HG03558 (cell line): Measurements from ENCODE around the gene CIDEA.

Experiments
- ATAC-seq: cut with Tn5 transposase; IDR thresholded peaks from one replicate; pipeline ENCODE4 v1.9.1; 2021; ENCODE audit warnings: moderate number of reproducible peaks; ENCODE audit not compliant: unreplicated experiment; ENCODE audit errors: extremely low read depth

Gene CIDEA

DNA sequence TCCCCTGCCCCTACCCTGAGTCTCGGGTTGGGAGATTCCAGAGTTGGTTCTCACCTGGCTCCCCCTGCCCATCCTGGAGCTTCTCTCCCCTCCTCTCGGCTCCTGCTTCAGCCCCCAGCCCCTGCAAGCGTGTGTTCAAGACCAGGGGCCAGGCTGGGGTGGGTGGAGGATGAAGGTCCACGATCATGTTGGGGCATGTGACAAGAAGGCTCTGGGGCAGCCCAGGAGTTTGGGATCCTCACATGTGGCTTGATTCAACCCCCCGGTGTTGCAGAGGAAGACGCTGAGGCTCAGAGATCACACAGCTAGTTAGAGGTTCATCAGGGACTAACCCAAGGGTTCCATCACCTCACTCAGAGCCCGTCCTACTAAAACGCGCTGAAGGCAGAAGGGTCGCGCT, 39.7 kb downstream of the CIDEA start:
- ATAC-seq = no peak

DNA sequence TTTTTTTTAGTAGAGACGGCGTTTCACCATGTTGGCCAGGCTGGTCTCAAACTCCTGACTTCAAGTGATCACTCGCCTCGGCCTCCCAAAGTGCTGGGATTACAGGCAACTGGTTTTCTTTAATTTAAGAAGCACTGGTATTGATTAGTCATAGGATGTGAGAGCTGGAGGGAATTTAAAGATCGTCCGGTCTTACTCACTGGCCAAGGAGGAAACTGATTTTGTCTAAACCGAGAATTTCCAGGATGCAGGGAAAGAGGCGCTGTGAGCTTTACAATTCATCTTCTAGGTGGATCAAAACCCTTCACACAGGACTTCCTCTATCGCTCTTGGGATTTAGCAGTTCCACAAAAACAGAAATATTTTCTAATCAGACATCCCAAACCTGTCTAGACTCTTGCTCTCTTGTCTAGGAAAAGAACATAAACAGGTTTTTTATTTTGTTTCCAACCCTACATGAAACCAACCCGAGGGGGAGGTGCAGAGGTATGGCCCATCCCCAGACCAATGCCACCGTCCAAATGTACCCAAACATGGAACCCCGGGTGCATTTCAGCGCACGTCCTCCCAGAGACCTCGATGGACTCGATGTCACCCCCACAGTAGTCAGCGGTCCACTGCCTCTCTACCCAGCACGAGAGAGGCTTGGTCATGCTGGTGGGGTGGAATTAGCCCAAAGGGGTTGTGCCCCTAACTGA, 41.4 kb downstream of the CIDEA start:
- ATAC-seq = no peak

DNA sequence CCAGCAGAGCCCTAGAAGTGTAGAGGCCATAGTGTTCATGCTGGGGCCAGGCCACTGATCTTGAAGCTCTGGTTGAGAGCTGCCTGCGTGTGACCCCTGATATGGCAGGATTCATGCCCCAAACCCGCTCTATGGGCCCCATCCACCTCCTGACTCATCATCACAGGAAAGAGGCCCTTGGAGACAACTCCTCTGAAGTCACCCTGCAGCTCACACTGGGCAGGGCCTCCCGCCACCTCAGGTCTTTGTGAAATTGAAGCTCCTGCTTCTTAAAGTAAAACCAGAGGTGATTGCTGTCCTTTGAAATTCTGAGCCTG, 41.9 kb downstream of the CIDEA start:
- ATAC-seq = no peak

DNA sequence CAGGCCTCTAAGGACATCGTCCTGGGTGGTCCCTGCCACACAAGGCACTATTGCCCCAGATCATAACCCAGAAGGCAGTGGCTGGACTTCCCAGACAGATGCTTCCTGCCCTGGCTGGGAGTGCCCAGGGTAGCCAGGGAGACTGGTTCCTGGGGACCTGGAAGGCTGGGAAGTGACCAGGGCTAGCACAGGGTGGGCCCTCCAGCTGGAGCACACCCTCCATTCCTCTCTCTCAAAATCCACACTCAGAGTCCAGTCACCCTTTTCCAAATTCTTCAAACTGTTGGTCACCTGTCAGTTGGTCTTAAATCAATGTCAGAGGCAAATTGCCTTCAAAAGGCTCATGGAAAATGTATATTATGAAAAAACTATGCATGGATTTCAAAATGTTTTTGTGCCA, 42.3 kb downstream of the CIDEA start:
- ATAC-seq = no peak

DNA sequence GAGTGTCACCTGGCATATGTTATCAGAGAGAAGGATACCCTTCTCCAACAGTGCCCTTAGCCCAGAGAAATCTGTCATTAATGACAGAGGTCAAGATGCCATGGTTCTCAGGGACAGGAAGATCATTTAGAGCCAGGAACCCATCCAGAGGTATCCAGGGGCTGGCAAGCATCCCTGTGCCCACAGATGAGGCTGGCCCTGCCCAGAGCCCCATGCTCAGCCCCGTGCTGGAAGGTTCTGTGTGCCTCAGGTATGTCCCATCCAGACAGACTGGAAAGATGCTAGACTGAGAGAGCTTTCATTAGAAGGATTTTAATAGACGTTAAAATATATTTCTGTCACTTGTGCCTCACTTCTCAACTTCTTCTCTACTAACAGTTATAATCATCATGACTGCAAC, 45.7 kb downstream of the CIDEA start:
- no peak for ATAC-seq

DNA sequence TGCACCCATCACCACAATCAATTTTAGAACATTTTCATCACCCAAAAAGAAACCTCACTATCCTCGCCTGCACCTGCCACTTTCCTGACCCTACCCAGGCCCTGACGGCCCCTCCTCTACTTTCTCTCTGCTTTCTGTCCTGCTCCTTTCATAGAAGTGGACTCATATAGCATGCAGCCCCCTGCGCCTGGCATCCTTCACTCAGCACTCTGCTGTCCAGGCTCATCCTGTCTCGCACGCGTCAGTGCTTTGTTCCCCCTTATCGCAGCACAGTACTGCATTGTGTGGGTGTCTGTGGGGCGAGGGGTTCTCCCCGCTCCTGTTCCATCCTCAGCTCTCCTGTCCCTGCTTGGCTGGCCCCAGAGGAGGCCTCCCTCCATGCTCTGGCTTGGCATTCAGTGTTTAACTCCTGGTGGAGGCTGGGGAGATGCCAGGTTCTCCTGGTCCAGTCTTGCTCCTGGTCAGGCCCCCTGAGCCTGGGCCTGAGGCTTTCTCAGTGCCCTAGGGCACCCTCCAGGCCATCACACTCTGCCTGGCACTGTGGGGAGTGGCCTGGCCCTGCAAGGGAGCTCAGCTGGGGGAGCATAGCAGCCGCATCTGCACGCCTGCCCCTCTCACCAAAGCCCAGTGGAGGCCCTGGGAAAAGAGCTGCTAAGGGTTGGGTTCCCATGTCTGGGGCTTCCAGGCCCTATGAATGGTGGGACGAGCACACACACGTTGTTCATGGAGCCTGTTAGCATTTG, 47.3 kb downstream of the CIDEA start:
- no peak for ATAC-seq

- ATAC-seq = no peak
These were observed 48.4 kb downstream of the CIDEA start for GRCh38 chr18:12302391-12303147.

DNA sequence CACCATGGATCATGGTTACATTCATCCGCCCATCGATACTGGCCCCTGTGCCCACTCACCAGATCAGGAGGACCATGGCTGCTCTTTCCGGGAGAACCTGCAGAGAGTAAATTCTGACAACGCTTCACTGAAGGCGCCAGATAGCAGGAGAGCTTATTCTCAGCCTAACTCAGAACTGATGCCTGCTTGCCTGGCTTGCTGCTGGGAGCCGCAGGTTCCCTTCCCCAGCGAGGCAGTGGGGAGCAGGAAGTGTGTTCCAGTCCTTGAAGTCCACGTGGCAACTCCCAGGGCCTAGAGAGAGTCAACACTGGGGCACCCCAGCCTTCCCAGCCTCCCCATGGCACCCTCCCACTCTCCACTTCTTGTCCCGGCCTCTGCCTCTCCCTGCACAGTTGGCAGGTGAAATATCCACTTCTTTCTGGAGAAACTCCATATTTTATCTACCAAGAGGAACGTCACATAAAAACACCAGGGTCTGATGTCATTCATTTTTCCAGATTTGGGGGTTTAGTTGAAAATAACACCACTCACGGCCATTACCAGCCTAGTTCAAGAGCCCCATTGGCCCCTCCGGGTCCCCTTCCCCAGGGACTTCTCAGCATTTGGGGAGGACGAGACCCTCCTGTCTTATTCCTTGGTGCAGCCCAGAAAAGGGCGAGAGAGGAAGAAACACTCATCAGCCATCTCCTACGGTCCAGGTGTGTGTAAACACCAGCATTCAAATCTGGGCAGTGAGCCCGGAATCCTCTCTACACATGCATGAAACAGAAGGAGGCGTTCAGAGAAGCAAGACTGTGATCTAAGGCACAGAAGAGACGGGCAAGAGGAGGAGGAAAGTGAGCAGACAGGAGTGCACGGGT, 50.4 kb downstream of the CIDEA start:
- ATAC-seq = no peak

DNA sequence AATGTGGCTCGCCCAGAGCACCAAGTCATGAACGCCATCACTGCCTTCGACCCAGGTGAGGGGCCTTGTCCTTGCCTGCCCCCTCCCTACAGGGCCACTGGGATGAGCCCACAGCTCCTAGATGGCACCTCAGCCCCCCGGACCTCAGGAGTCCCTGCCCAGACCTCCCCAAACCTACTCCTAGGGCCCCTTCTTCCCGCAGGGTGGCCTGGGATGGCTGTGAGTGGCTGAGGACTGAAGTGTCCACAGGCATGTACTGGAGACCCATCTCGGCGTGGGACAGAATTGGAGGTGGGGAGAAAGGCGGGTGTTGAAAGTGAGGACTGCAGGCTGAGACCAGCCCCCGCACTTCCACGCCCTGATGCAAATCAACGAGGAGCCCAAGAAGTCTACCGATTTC, 51.0 kb downstream of the CIDEA start:
- no peak for ATAC-seq

DNA sequence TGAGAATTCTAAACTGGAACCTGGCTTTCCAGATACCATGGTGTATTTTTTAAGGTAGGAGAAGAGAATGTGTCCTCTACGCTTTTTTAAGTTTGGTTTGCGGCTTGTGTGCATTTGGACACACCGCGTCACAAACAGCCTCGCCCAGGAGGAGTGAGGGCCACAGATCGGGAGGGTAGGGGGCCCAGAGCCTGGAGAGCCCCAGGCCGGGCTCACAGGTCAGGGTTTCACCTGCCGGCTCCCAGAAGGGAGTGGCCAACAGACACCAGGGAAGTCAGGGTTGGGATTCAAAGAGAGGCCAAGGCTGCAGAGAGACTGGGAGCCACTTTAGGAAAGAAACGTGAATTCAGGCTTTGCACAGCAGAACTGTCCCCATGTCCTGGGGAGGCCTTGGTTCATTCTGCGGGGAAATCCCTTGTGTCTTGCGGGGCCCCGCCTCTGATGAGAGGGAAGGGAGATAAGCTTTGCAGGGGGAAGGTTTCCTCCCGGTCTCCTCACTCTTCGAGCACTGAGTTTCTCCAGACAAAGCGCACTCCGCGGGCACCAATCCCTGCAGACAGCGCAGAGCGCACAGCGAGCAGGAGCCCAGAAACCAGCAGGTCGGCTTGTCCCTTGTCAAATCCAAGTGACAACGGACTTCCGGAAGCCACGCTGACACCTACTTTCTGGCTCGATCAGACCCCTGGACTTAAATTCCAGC, 51.9 kb downstream of the CIDEA start:
- no peak for ATAC-seq

DNA sequence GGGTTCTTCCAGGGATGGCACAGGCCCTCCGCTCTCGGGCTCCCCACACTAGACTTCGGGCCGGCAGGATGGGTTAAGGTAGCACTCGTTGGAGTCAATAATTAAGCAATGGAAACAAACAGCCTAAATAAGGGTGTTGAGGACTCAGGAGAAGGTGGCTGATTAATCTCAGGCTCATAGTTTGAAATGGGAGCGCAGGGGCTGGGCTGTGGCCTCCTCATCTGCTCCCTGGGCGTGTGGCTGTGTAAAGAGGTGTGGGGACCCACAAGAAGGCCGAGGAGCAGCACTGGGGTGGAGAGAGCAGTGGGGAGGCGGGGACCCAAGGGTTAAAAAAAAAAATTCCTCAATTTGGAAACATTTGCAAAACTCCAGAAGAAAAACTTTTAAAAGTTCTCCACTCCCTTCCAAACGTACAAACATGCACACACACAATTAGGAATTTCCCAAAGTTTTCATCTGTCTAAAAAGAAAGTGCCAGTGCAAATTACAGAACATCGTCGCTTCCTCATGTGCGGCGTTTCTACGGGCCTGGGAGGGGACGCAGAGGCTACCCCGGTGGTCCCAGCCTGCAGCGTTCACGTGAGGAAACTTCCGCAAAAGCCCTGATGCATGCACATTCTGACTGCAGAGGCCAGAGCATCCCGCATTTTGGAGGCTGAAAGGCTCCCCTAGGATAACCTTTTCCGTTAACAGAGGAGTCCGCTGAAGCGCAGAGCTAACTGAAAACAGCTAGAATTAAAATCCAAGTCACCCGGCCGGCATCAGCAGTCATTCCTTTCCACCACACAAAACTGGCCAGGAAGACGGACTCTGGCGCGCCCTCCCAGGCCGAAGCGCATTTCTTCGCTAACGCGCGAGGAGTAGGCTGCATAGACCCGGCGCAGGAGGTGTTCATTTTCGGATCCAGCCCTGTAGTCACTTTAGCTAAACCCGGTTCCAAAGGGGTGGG, 52.9 kb downstream of the CIDEA start:
- ATAC-seq = no peak

DNA sequence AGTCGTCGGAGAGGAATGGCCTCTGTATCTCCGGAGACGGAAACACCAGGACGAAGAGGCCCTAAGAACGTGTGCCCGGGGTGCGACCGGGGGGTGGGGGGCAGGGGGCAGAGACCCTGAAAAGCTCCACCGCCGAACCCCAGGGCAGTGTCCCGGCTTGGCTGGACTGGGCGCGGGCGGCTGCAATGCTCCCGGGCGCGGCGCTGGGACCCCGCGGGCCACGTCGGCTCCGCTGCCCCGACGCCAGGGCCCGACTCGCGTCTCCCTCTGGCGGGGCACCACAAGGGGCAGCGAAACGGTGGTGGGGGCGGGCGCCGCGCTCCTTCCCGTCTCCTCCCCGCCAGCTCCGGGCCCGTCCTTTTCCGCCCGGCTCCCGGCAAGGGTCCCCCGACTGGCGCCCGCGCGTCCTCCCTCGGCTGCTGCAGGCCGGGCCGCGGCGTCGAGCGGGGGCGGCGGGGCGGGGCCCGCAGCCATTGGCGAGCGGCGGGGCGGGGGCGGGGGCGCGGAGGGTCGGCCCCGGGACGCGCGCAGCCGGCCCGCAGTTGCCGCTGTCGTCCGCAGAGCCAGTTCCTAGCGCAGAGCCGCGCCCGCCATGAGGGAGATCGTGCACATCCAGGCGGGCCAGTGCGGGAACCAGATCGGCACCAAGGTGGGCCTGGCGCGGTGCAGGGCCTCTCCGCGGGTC, 53.7 kb downstream of the CIDEA start, which contains the start of gene TUBB6:
TSS of gene TUBB6 (plus strand) at position 541 of the 685 bp plus-strand sequence. CDS start at position 593, 52 bp downstream.
- ATAC-seq = peak; percentile 33

DNA sequence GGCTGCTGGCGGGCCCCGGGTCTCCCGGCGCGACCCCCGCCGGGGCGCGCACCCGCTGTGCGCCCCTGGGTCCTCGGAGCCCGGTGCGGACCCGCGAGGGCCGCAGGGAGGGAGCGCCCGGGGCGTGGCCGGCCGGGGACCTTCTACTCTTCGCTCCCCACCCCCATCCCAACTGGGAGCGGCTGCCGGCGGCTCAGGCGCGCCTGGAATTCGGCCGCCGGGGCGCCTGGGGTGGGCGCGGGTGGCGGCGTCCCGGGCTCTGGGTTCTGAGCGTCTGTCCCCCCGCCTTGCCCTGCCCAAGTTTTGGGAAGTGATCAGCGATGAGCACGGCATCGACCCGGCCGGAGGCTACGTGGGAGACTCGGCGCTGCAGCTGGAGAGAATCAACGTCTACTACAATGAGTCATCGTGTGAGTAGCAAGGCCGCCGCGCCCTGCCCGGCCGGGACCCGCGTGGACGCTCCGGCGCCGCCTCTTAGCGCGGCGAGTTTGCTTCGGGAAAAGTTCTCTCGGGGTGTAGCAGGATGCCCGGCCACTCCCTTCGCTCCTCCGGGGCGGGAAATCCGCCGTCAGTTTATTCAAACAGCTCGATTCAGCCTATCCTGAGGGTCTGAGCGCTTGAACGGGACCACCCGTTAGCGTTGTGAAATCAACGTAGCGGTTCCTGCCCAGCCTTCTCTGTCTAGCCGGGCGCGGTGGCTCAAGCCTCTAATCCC, 54.4 kb downstream of the CIDEA start:
- ATAC-seq = peak; percentile 33

DNA sequence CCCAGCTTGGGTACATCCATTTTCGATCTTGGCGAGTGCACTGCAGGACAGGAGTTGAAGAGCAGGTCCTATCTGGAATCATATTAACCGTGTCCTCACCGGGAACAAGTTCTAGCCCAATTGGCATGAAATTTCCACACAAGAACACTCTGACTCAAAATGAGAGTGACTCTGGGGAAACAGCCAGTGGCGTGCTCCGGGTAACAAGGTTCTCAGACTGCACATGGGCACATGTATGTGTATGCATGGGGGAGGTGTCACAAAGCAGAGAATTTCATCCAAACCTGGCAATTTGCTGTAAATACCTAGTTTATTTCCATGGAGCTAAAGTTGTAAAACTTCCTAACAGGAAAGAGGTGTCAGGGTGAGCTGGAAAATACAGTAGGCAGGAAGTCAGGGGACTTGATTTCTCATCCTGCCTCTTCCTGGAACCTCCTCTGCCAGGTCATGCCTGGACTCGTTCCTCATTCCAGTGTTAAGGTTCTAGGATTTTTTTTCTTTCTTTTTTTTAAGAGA, 55.6 kb downstream of the CIDEA start:
- no peak for ATAC-seq

DNA sequence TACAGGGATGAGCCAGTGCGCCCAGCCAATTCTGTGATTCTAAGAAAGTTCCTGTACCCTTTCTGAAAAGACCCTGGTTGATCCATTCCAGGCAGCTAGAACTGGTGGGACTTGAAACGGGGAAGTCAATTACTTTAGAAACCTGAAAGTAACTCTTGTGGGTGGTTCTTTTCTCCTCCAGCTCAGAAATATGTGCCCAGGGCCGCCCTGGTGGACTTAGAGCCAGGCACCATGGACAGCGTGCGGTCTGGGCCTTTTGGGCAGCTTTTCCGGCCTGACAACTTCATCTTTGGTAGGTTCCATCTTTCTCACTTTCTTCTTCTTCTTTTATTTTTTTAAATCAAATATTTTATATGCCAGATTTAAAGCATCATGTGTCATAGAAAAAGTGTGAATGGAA, 56.6 kb downstream of the CIDEA start:
- no peak for ATAC-seq

GRCh38 chr18:12312976-12313375, 58.8 kb downstream of the CIDEA start:
- ATAC-seq = no peak

- ATAC-seq = no peak
These were observed 59.5 kb downstream of the CIDEA start for GRCh38 chr18:12313530-12314245.
